ENCODE results near the gene CNTNAP2. TPM values are rescaled to one million over a fixed set of nuclear protein-coding genes. Genes with fewer than 3 reads are reported as not detected.

Gene CNTNAP2
- total and polyA plus RNA-seq, 3 donors from 2014 or later = 4.3 to 6.1 (median 4.4) TPM

GRCh38 chr7:146548816-146549215, 432.2 kb downstream of the CNTNAP2 start:
- intact Hi-C loops (cut with DNase I; ENCODE audit: low total_unique reads) = no loop called here
- 76 to 90% methylated on average over 1 of the region's 1 CpG for WGBS, 2 donors

GRCh38 chr7:146554556-146554955, 438.0 kb downstream of the CNTNAP2 start:
- no peaks in the 10 kb centered on the region for H3K9me3 ChIP-seq
- no peaks in the 10 kb centered on the region for H3K27me3 ChIP-seq
- no peak overlapping the region for H3K27ac ChIP-seq
- TF ChIP-seq CTCF (IDR thresholded peaks at IDR 0.05) (no peak), POLR2A (IDR thresholded peaks at IDR 0.05) (no peak)
- DNase-seq = no peak
- WGBS, 2 donors = 91 to 95% methylated on average over 6 of the region's 6 CpGs
- H3K4me1 ChIP-seq = no peaks in the 10 kb centered on the region
- H3K4me3 ChIP-seq = no peak overlapping the region
- intact Hi-C loops (cut with DNase I; ENCODE audit: low total_unique reads) = no loop called here
- H3K36me3 ChIP-seq (ENCODE audit: low read depth, missing control alignments) = no peaks in the 10 kb centered on the region

More at GRCh38 chr7:146548816-146549215, 432.2 kb downstream of the CNTNAP2 start:
- no peaks in the 10 kb centered on the region for H3K27me3 ChIP-seq
- no peaks in the 10 kb centered on the region for H3K4me1 ChIP-seq
- TF ChIP-seq POLR2A (IDR thresholded peaks at IDR 0.05) = no peak
- TF ChIP-seq CTCF (IDR thresholded peaks at IDR 0.05) = no peak
- H3K36me3 ChIP-seq (ENCODE audit: low read depth, missing control alignments) = no peaks in the 10 kb centered on the region
- no peaks in the 10 kb centered on the region for H3K9me3 ChIP-seq
- H3K27ac ChIP-seq = no peak overlapping the region
- H3K4me3 ChIP-seq = no peak overlapping the region
- DNase-seq = no peak

- intact Hi-C loops (cut with DNase I; ENCODE audit: low total_unique reads) = no loop called here
- 79 to 88% methylated on average over 4 of the region's 4 CpGs for WGBS, 2 donors
- Histone ChIP-seq H3K4me1 (no peaks in the 10 kb centered on the region), H3K27ac (no peak overlapping the region), H3K9me3 (no peaks in the 10 kb centered on the region), H3K36me3 (ENCODE audit: low read depth, missing control alignments) (no peaks in the 10 kb centered on the region), H3K4me3 (no peak overlapping the region), H3K27me3 (no peaks in the 10 kb centered on the region)
- TF ChIP-seq CTCF (IDR thresholded peaks at IDR 0.05) = no peak
- no peak for DNase-seq
These were observed 441.4 kb downstream of the CNTNAP2 start for GRCh38 chr7:146557971-146558469.

- no peaks in the 10 kb centered on the region for H3K9me3 ChIP-seq
- no peak for TF ChIP-seq POLR2A (IDR thresholded peaks at IDR 0.05)
- TF ChIP-seq CTCF (IDR thresholded peaks at IDR 0.05) = no peak
- H3K4me3 ChIP-seq = no peak overlapping the region
- no peaks in the 10 kb centered on the region for H3K27me3 ChIP-seq
- intact Hi-C loops (cut with DNase I; ENCODE audit: low total_unique reads) = no loop called here
- no peaks in the 10 kb centered on the region for H3K36me3 ChIP-seq (ENCODE audit: low read depth, missing control alignments)
- WGBS, 2 donors = 26 to 29% methylated on average over 3 of the region's 3 CpGs
- DNase-seq = no peak
- H3K4me1 ChIP-seq = no peaks in the 10 kb centered on the region
- no peak overlapping the region for H3K27ac ChIP-seq
These were observed 449.3 kb downstream of the CNTNAP2 start for GRCh38 chr7:146565872-146566271.

GRCh38 chr7:146575903-146576302, 459.3 kb downstream of the CNTNAP2 start:
- Histone ChIP-seq H3K27ac (no peak overlapping the region), H3K27me3 (no peaks in the 10 kb centered on the region), H3K36me3 (ENCODE audit: low read depth, missing control alignments) (no peaks in the 10 kb centered on the region), H3K4me3 (no peak overlapping the region), H3K4me1 (no peaks in the 10 kb centered on the region), H3K9me3 (no peaks in the 10 kb centered on the region)
- WGBS, 2 donors = 24 to 58% methylated on average over 2 of the region's 2 CpGs
- intact Hi-C loops (cut with DNase I; ENCODE audit: low total_unique reads) = no loop called here
- DNase-seq = no peak
- TF ChIP-seq POLR2A (IDR thresholded peaks at IDR 0.05) = no peak
- no peak for TF ChIP-seq CTCF (IDR thresholded peaks at IDR 0.05)

Measured in testis (tissue), 3 donors.